PC-3 (cell line): ENCODE data around the gene DEFB132. TPM values are rescaled to one million over a fixed set of nuclear protein-coding genes. Genes with fewer than 3 reads are reported as not detected.

Experiments used
- ATAC-seq: fragments of 200-7000 bp; cut with Tn5 transposase; 2 replicates; pipeline ENCODE4 v1.9.1; 2020; ENCODE audit warnings: mild to moderate bottlenecking, moderate library complexity
- BruUV-seq: library from RNA; stranded (reverse); fragments of 400-500 nt; replicated peaks from 2 replicates; lab custom pipeline; 2021; lab: Mats Ljungman, UMichigan
- CTCF ChIA-PET: fragments of 300-600 bp; sonication (Branson Sonifier 250); formaldehyde crosslinking; loops from one replicate; lab custom pipeline; 2022; ENCODE audit warnings: antibody characterized with exemption; lab: Charles Lee
- POLR2A ChIA-PET: fragments of 300-600 bp; sonication (Branson Sonifier 250); formaldehyde crosslinking; loops from one replicate; lab custom pipeline; 2022; ENCODE audit warnings: antibody characterized with exemption; ENCODE audit not compliant: unreplicated experiment; lab: Charles Lee
- DNase-seq: peaks from one replicate; pipeline ENCODE4 v3.0.0-alpha.2; 2015
- H2AFZ ChIP-seq: fragments of 300-600 bp; sonication (generic); 2 replicates; pipeline ENCODE4 v1.6.0; 2016; ENCODE audit warnings: antibody characterized with exemption, low read length
- H3F3A ChIP-seq: fragments of 300-600 bp; sonication (generic); one replicate; pipeline ENCODE4 v1.6.0; 2017; ENCODE audit warnings: antibody characterized with exemption, low read length, control low read depth, mild to moderate bottlenecking; ENCODE audit not compliant: unreplicated experiment
- H3K27ac ChIP-seq: fragments of 300-600 bp; sonication (generic); 2 replicates; pipeline ENCODE4 v1.5.1; 2016; ENCODE audit warnings: mild to moderate bottlenecking, low read length
- H3K27me3 ChIP-seq: fragments of 300-600 bp; sonication (generic); 2 replicates; pipeline ENCODE4 v1.6.1; 2016; ENCODE audit warnings: low read length, mixed read lengths
- H3K36me3 ChIP-seq: fragments of 300-600 bp; sonication (generic); 2 replicates; pipeline ENCODE4 v1.6.1; 2016; ENCODE audit warnings: low read depth, mixed run types, low read length, mixed read lengths
- H3K4me1 ChIP-seq: fragments of 300-600 bp; sonication (generic); 2 replicates; pipeline ENCODE4 v1.5.1; 2016; ENCODE audit warnings: low read length; ENCODE audit not compliant: insufficient read depth
- H3K4me2 ChIP-seq: fragments of 300-600 bp; sonication (generic); 2 replicates; pipeline ENCODE4 v1.6.0; 2016; ENCODE audit warnings: low read length
- H3K4me3 ChIP-seq: fragments of 300-600 bp; sonication (generic); 2 replicates; pipeline ENCODE4 v1.5.1; 2016; ENCODE audit warnings: mild to moderate bottlenecking, low read length, mixed read lengths
- H3K79me2 ChIP-seq: fragments of 300-600 bp; sonication (generic); 2 replicates; pipeline ENCODE4 v1.6.1; 2017; ENCODE audit warnings: low read length, mixed read lengths
- H3K9ac ChIP-seq: fragments of 300-600 bp; sonication (generic); 2 replicates; pipeline ENCODE4 v1.6.0; 2016; ENCODE audit warnings: mild to moderate bottlenecking, low read length
- H3K9me2 ChIP-seq: fragments of 300-600 bp; sonication (generic); replicated peaks from 2 replicates; pipeline ENCODE4 v1.6.1; 2016; ENCODE audit warnings: mixed run types, low read length, mixed read lengths
- H3K9me3 ChIP-seq: fragments of 300-600 bp; sonication (generic); 2 replicates; pipeline ENCODE4 v1.6.1; 2016; ENCODE audit warnings: low read length, mixed read lengths
- H4K20me1 ChIP-seq: fragments of 300-600 bp; sonication (generic); 2 replicates; pipeline ENCODE4 v1.6.1; 2016; ENCODE audit warnings: low read length, mixed read lengths
- CTCF ChIP-seq: fragments of 300-600 bp; sonication (generic); conservative IDR thresholded peaks from 2 replicates; pipeline ENCODE4 v1.5.1; 2017; ENCODE audit warnings: antibody characterized with exemption, low read depth, mild to moderate bottlenecking, low read length
- EZH2 ChIP-seq: fragments of 300-600 bp; sonication (generic); IDR thresholded peaks from one replicate; pipeline ENCODE4 v1.6.1; 2017; ENCODE audit warnings: antibody characterized with exemption, mild to moderate bottlenecking, low read length; ENCODE audit not compliant: unreplicated experiment
- EZH2phosphoT487 ChIP-seq: fragments of 300-600 bp; sonication (generic); IDR thresholded peaks from 2 replicates; pipeline ENCODE4 v1.6.1; 2018; ENCODE audit warnings: mild to moderate bottlenecking, antibody characterized with exemption, low read length, borderline replicate concordance
- intact Hi-C: fragments of 100-400 bp; cut with micrococcal nuclease; formaldehyde crosslinking; loops from 2 replicates; pipeline ENCODE4 v1.9.0; 2023
- total RNA-seq: library from RNA; depleted of rRNA; stranded (reverse); fragments of >200 nt; gene quantifications from 2 replicates; pipeline ENCODE4 v1.2.3, GENCODE V29; 2014

The DEFB132 gene
- total RNA-seq, 1 experiment from 2014 or later: not detected

- no peak for TF ChIP-seq EZH2
- TF ChIP-seq EZH2phosphoT487: no peak
- no peak for TF ChIP-seq CTCF
- no TSS peak for BruUV-seq
- no peaks in the 10 kb centered on the region for H3K36me3 ChIP-seq
- H4K20me1 ChIP-seq: no peaks in the 10 kb centered on the region
- H3K79me2 ChIP-seq: no peaks in the 10 kb centered on the region
- intact Hi-C loops: no loop called here
- H3K9me2 ChIP-seq: no peaks in the 10 kb centered on the region
- no peak overlapping the region for H3K4me3 ChIP-seq
- CTCF ChIA-PET: interaction anchor here (0.6 kb wide), 1 partner anchor 90 kb away, joined by 3 read pairs; no protein-coding TSS in a partner anchor
- peaks cover 4% of the 10 kb centered on the region for H3K4me1 ChIP-seq
- H3K27me3 ChIP-seq: no peaks in the 10 kb centered on the region; the same call in 1 of the 2 replicates
- H3K9me3 ChIP-seq: no peaks in the 10 kb centered on the region
- no peak overlapping the region for H3K9ac ChIP-seq
- POLR2A ChIA-PET: no interaction called here
- no peak for ATAC-seq
- no peaks in the 10 kb centered on the region for H3F3A ChIP-seq
- H3K4me2 ChIP-seq: no peak overlapping the region
- H2AFZ ChIP-seq: no peak overlapping the region
- DNase-seq: no peak
- no peak overlapping the region for H3K27ac ChIP-seq
Measured at GRCh38 chr20:263701-264100, 6.2 kb downstream of the DEFB132 start.

GRCh38 chr20:266596-267562 is 9.4 kb downstream of the DEFB132 start:
- Histone ChIP-seq H3K27ac (no peak overlapping the region), H3K27me3 (no peaks in the 10 kb centered on the region), H3K4me3 (peak overlapping the region; percentile 57), H3K36me3 (0 out of 2 replicates have a peak, but pooled peaks cover 2% of the 10 kb centered on the region), H3K9me2 (no peaks in the 10 kb centered on the region), H2AFZ (peak overlapping the region; percentile 93), H3K4me1 (peaks cover 4% of the 10 kb centered on the region), H3K4me2 (peak overlapping the region; percentile 81), H3K9me3 (no peaks in the 10 kb centered on the region), H3F3A (no peaks in the 10 kb centered on the region), H3K79me2 (no peaks in the 10 kb centered on the region), H4K20me1 (no peaks in the 10 kb centered on the region), H3K9ac (peak overlapping the region; percentile 42)
- ATAC-seq (peak; percentile 79), DNase-seq (peak; percentile 89)
- no peak for TF ChIP-seq EZH2phosphoT487
- peak; percentile 96 for TF ChIP-seq CTCF
- CTCF ChIA-PET: interaction anchor here (1.1 kb wide), 1 partner anchor 63 kb away, joined by 3 read pairs; no protein-coding TSS in a partner anchor
- POLR2A ChIA-PET: no interaction called here
- BruUV-seq: TSS peak; percentile 84
- intact Hi-C loops: loop anchor here (2.0 kb wide), 2 partner anchors 30 to 58 kb away; no protein-coding TSS in a partner anchor
